ENCODE data around the gene CHMP1B. TPM values are rescaled to one million over a fixed set of nuclear protein-coding genes. Genes with fewer than 3 reads are reported as not detected.

The CHMP1B gene
- total and polyA plus RNA-seq, 9 of the 15 experiments (the other 6 are each of a cell fraction or from before 2014, with no cell fraction given): 12.3 to 29.9 (median 19.0) TPM

DNA sequence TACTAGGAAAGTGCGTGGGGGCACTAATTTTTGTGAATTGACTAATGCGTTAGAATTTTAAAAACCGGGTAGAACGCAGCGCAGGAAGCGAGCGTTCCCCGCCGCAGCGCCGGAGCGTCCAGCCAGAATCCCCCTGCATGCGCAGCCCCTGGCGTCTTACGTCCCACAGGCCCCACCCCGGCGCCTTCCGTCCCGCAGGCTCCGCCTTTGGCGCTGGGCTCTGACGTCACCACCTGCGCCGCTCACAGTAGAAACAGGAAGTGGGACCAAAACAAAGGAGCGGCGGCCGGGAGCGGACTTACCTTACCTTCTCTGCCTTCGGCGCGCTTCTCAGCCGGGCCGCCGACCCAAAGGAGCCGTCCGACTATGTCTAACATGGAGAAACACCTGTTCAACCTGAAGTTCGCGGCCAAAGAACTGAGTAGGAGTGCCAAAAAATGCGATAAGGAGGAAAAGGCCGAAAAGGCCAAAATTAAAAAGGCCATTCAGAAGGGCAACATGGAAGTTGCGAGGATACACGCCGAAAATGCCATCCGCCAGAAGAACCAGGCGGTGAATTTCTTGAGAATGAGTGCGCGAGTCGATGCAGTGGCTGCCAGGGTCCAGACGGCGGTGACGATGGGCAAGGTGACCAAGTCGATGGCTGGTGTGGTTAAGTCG lies at the start of gene CHMP1B (continued):
- TF ChIP-seq, protein P1, sequence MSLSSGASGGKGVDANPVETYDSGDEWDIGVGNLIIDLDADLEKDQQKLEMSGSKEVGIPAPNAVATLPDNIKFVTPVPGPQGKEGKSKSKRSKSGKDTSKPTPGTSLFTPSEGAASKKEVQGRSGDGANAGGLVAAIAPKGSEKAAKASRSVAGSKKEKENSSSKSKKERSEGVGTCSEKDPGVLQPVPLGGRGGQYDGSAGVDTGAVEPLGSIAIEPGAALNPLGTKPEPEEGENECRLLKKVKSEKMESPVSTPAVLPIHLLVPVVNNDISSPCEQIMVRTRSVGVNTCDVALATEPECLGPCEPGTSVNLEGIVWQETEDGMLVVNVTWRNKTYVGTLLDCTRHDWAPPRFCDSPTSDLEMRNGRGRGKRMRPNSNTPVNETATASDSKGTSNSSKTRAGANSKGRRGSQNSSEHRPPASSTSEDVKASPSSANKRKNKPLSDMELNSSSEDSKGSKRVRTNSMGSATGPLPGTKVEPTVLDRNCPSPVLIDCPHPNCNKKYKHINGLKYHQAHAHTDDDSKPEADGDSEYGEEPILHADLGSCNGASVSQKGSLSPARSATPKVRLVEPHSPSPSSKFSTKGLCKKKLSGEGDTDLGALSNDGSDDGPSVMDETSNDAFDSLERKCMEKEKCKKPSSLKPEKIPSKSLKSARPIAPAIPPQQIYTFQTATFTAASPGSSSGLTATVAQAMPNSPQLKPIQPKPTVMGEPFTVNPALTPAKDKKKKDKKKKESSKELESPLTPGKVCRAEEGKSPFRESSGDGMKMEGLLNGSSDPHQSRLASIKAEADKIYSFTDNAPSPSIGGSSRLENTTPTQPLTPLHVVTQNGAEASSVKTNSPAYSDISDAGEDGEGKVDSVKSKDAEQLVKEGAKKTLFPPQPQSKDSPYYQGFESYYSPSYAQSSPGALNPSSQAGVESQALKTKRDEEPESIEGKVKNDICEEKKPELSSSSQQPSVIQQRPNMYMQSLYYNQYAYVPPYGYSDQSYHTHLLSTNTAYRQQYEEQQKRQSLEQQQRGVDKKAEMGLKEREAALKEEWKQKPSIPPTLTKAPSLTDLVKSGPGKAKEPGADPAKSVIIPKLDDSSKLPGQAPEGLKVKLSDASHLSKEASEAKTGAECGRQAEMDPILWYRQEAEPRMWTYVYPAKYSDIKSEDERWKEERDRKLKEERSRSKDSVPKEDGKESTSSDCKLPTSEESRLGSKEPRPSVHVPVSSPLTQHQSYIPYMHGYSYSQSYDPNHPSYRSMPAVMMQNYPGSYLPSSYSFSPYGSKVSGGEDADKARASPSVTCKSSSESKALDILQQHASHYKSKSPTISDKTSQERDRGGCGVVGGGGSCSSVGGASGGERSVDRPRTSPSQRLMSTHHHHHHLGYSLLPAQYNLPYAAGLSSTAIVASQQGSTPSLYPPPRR (CRISPR knock-in tag; IDR thresholded peaks at IDR 0.05; ENCODE audit: borderline replicate concordance): no peak

DNA sequence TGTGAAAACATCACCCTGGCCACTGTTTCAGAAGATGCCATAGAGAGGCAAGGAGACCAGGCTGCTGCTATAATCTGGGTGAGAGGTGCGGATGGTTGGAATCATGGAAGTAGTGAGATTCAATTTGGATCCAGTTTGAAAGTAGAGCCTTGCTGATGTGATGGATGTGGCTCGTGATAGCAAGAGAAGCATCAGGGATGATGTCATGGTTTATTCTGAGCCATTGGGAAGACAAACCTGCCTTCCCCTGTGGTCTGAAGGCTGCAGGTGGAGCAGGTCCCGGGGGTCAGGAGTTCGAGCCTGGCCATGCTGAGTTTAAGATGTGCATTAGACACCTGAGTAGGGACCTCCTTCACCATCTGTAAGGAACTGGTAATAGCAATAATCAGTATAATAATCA lies 49.6 kb upstream of the CHMP1B start:
- Histone ChIP-seq H3K9me3 (replicated peaks; ENCODE audit: control insufficient read depth, insufficient read depth, low read depth, low read length) (no peaks in the 10 kb centered on the region), H3K79me2 (ENCODE audit: control insufficient read depth, insufficient read depth, low read length) (no peaks in the 10 kb centered on the region), H2AFZ (ENCODE audit: low read depth, low read length) (no peak overlapping the region), H3K4me1 (replicated peaks in 1 of 2; ENCODE audit: control insufficient read depth in 2 of 2, insufficient read depth in 2 of 2, low read length in 2 of 2) (peaks cover 0 to 5% of the 10 kb centered on the region in 2 experiments; a peak in 3 of 5 replicates), H3K36me3 (ENCODE audit: control insufficient read depth, insufficient read depth, low read length) (no peaks in the 10 kb centered on the region), H3K4me3 (no peak overlapping the region), H3K9ac (ENCODE audit: insufficient read depth in 1 of 2, low read depth in 2 of 2, low read length in 2 of 2) (no peak overlapping the region), H3K27ac (ENCODE audit: extremely low read depth, low read depth, low read length) (no peak overlapping the region), H4K20me1 (replicated peaks; ENCODE audit: control insufficient read depth, insufficient read depth, low read length) (no peaks in the 10 kb centered on the region), H3K9me1 (ENCODE audit: control insufficient read depth, insufficient read depth, low read length) (no peaks in the 10 kb centered on the region), H3K27me3 (ENCODE audit: control insufficient read depth in 2 of 2, insufficient read depth in 2 of 2, low read length in 2 of 2) (peaks cover 18 to 19% of the 10 kb centered on the region in 2 experiments), H3K4me2 (ENCODE audit: insufficient read depth, low read length) (no peak overlapping the region)
- FAIRE-seq: no peak
- intact Hi-C loops (cut with micrococcal nuclease) (no loop called here), in situ Hi-C loops (cut with MboI) (no loop called here)
- no peak for ATAC-seq
- ChIA-PET POLR2A (no interaction called here), CTCF (ENCODE audit: low intra/inter-chr PET ratio) (no interaction called here)
- no peak for DNase-seq (ENCODE audit: extremely low read depth in 1 of 4, low spot score in 3 of 4)
- WGBS (ENCODE audit: insufficient coverage, low coverage, missing lambda C conversion rate): 14% methylated on average over 4 of the region's 4 CpGs
- TF ChIP-seq HEY1 (CRISPR knock-in tag; IDR thresholded peaks at IDR 0.05; ENCODE audit: borderline replicate concordance) (no peak), ZNF586 (CRISPR knock-in tag; conservative IDR thresholded peaks at IDR 0.05) (no peak), ZNF184 (CRISPR knock-in tag; IDR thresholded peaks at IDR 0.05) (no peak), ZNF589 (CRISPR knock-in tag; IDR thresholded peaks at IDR 0.05; ENCODE audit: low read depth) (no peak), ATF7 (IDR thresholded peaks at IDR 0.05) (peak; percentile 67; the same call in 1 of the 2 replicates)
- TF ChIP-seq, protein P2, sequence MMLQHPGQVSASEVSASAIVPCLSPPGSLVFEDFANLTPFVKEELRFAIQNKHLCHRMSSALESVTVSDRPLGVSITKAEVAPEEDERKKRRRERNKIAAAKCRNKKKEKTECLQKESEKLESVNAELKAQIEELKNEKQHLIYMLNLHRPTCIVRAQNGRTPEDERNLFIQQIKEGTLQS (IDR thresholded peaks at IDR 0.05): peak; percentile 68
- TF ChIP-seq, protein P2 (CRISPR knock-in tag; conservative IDR thresholded peaks at IDR 0.05): no peak
- no TSS peak for BruUV-seq (replicated peaks)
